Measurements from ENCODE around the gene ABCD1. TPM values are rescaled to one million over a fixed set of nuclear protein-coding genes. Genes with fewer than 3 reads are reported as not detected.
A peak's percentile ranks its signal among the peaks of the same experiment; 100 is the strongest.

Gene ABCD1
- total and polyA plus RNA-seq, 10 donors, result 5.1 to 28.1 (median 19.6) TPM

DNA sequence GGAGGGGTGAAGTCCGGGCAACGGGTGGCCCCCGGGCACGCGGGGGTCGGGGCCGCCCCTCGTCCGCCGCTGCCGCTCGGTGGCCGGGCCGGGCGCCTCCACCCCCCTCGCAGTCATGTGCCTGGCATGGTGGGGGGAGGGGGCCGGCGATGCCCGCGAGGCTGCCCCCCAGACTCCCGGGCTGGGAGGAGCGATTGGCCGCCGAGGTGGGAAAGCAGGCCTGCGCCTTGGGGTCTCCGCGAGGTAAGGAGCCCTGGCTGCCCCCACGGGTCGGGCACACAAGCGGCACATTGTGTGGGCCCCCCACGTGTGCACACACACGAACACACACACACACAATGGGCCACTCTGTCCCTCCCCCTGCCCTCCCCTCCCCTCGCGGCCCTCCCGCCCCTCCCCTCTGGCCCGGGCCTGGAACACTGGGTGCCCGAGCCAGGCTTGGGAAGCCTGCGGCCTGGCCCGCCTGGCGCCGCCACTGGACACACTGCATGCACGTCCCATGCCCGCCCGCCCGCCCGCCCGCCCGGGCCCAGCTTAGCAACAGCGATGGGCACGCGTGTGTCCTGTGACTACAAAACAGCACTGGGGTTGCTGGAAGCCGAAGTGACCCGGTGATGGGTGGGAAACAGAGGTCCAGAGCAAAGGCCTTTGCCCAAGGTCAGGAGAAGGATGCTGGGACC, 35.6 kb upstream of the ABCD1 start:
- no peak overlapping the region for H3K27ac ChIP-seq
- peaks cover 0 to 23% (median 2%) of the 10 kb centered on the region in 6 donors for H3K4me1 ChIP-seq
- H3K4me3 ChIP-seq, result peak overlapping the region in 4 of 8 donors; percentile 22 to 66 (median 34)
- peaks cover 0 to 55% (median 6%) of the 10 kb centered on the region in 7 donors for H3K27me3 ChIP-seq (replicated peaks in 1 of 7)
- no peak for DNase-seq
- no peak for TF ChIP-seq POLR2AphosphoS5 (IDR thresholded peaks at IDR 0.05)
- TF ChIP-seq, protein P1, sequence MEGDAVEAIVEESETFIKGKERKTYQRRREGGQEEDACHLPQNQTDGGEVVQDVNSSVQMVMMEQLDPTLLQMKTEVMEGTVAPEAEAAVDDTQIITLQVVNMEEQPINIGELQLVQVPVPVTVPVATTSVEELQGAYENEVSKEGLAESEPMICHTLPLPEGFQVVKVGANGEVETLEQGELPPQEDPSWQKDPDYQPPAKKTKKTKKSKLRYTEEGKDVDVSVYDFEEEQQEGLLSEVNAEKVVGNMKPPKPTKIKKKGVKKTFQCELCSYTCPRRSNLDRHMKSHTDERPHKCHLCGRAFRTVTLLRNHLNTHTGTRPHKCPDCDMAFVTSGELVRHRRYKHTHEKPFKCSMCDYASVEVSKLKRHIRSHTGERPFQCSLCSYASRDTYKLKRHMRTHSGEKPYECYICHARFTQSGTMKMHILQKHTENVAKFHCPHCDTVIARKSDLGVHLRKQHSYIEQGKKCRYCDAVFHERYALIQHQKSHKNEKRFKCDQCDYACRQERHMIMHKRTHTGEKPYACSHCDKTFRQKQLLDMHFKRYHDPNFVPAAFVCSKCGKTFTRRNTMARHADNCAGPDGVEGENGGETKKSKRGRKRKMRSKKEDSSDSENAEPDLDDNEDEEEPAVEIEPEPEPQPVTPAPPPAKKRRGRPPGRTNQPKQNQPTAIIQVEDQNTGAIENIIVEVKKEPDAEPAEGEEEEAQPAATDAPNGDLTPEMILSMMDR (IDR thresholded peaks at IDR 0.05 in 8 of 11, conservative IDR thresholded peaks at IDR 0.05 in 3 of 11), result no peak
- TF ChIP-seq POLR2A (IDR thresholded peaks at IDR 0.05), result no peak
- no peaks in the 10 kb centered on the region for H3K9me3 ChIP-seq
- intact Hi-C loops (cut with DNase I; ENCODE audit: low total_unique reads), result no loop called here
- 17 to 51% (median 36%) methylated on average over 5 to 53 of the region's 53 CpGs; no CpG with 5 or more reads in 1 of the 5 donors for WGBS, 5 donors
- H3K36me3 ChIP-seq, result peaks cover 0 to 3% (median 0%) of the 10 kb centered on the region in 6 donors

DNA sequence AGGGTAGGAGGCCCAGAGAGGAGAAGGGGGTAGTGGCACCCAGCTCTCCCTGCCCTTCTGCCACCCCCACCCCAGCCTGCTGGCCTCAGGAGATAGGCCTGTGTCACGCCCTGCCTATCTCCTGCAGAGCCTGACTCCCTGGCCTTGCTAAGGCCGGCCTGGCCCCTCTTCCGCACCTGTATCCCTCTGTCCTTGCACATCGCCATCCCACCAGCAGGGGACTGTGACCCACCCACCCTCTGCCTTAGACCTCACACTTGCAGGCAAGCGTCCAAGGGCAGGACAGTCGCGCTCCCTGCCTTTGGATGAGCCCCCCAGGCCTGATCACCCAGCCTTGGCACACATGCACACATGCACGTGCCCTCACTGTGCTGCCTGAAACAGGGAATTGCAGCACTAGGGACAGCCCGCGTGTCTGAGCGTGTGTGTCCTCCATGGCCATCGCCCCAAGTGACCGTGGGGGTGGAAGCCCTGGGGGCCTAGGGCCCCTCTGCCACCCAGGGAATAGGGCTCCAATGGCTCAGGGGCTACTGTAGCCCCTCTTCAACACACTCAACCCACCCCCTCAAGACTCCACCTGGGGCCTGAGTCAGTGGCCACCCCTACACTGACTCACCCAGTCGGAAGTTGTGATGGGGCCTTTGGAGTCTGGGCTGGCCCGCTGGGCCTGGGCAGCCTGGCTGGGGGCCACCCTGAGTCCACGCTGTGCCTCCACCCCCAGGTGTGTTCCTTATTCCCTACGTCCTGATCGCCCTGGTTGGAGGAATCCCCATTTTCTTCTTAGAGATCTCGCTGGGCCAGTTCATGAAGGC, 34.8 kb upstream of the ABCD1 start:
- H3K4me1 ChIP-seq, result peaks cover 0 to 23% (median 2%) of the 10 kb centered on the region in 6 donors
- WGBS, 5 donors, result 85 to 96% (median 90%) methylated on average over 7 to 19 of the region's 19 CpGs
- no peak overlapping the region for H3K27ac ChIP-seq
- no peaks in the 10 kb centered on the region for H3K9me3 ChIP-seq
- DNase-seq, result no peak
- H3K27me3 ChIP-seq (replicated peaks in 1 of 7), result peaks cover 0 to 48% (median 6%) of the 10 kb centered on the region in 7 donors
- peak overlapping the region in 1 of 8 donors; percentile 66 for H3K4me3 ChIP-seq
- peaks cover 0 to 11% (median 0%) of the 10 kb centered on the region in 6 donors for H3K36me3 ChIP-seq
- peak in 1 of 3 donors; percentile 22 for TF ChIP-seq POLR2AphosphoS5 (IDR thresholded peaks at IDR 0.05)
- TF ChIP-seq, protein P1 (IDR thresholded peaks at IDR 0.05 in 8 of 11, conservative IDR thresholded peaks at IDR 0.05 in 3 of 11), result no peak
- intact Hi-C loops (cut with DNase I; ENCODE audit: low total_unique reads), result no loop called here

DNA sequence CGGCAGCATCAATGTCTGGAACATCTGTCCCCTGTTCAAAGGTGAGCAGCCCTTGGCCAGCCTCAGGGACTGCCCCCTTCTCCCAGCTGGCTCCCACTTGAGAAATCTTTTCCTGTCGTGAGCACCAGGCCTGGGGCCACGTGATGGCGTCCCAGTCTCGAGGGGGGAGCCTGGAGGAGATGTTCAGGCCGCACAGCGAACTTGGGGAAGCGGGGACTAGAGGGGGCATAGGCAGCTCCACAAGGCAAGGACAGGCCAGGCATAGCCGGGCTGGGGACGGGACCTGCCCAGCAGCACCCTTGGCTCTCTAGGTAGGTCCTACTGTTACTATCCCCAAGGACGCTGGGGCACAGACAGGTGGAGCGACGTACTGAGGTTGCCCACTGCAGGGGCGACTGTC, 34.2 kb upstream of the ABCD1 start:
- no peak for TF ChIP-seq POLR2AphosphoS5 (IDR thresholded peaks at IDR 0.05)
- no peak for TF ChIP-seq POLR2A (IDR thresholded peaks at IDR 0.05)
- TF ChIP-seq, protein P1 (IDR thresholded peaks at IDR 0.05 in 8 of 11, conservative IDR thresholded peaks at IDR 0.05 in 3 of 11), result no peak
- Histone ChIP-seq H3K36me3 (peaks cover 0 to 14% (median 0%) of the 10 kb centered on the region in 6 donors), H3K27me3 (replicated peaks in 1 of 7) (peaks cover 0 to 42% (median 6%) of the 10 kb centered on the region in 7 donors), H3K9me3 (no peaks in the 10 kb centered on the region), H3K4me3 (no peak overlapping the region), H3K4me1 (peaks cover 0 to 23% (median 2%) of the 10 kb centered on the region in 6 donors), H3K27ac (no peak overlapping the region)
- no peak for DNase-seq
- 72 to 84% (median 81%) methylated on average over 12 to 14 of the region's 14 CpGs; no CpG with 5 or more reads in 1 of the 5 donors for WGBS, 5 donors
- intact Hi-C loops (cut with DNase I; ENCODE audit: low total_unique reads), result no loop called here
